SK-N-SH treated with all-trans-retinoic acid at 6 μM for 48 hours (cell line): ENCODE data around the gene HBB.

Experiments
- ATAC-seq: fragments of 200-7000 bp; cut with Tn5 transposase; 3 replicates; pipeline ENCODE4 v1.9.1; 2020; ENCODE audit warnings: mild to moderate bottlenecking, moderate library complexity
- ARNTL ChIP-seq: fragments of 450-650 bp; formaldehyde crosslinking; IDR thresholded peaks from 2 replicates; pipeline ENCODE4 v1.5.0; 2020; ENCODE audit warnings: low read depth, mild to moderate bottlenecking, moderate library complexity, borderline replicate concordance
- BACH2 ChIP-seq: fragments of 250-450 bp; sonication (Bioruptor Pico); IDR thresholded peaks from 2 replicates; pipeline ENCODE4 v1.9.0; 2021; ENCODE audit warnings: mild to moderate bottlenecking, borderline replicate concordance
- CREB5 ChIP-seq: fragments of 250-450 bp; sonication (Bioruptor Pico); IDR thresholded peaks from 2 replicates; pipeline ENCODE4 v1.5.1; 2020; ENCODE audit warnings: low read depth, mild to moderate bottlenecking, moderate library complexity
- CSDC2 ChIP-seq: fragments of 250-450 bp; sonication (Bioruptor Pico); IDR thresholded peaks from 2 replicates; pipeline ENCODE4 v1.5.0; 2020; ENCODE audit warnings: mild to moderate bottlenecking, moderate library complexity
- CSRNP3 ChIP-seq: fragments of 250-450 bp; sonication (Bioruptor Pico); IDR thresholded peaks from 2 replicates; pipeline ENCODE4 v1.5.1; 2021; ENCODE audit warnings: mild to moderate bottlenecking, moderate library complexity
- ESRRG ChIP-seq: fragments of 250-450 bp; sonication (Bioruptor Pico); IDR thresholded peaks from 2 replicates; pipeline ENCODE4 v1.6.1; 2021; ENCODE audit warnings: mild to moderate bottlenecking
- GLIS3 ChIP-seq: fragments of 250-450 bp; sonication (Bioruptor Pico); IDR thresholded peaks from 2 replicates; pipeline ENCODE4 v1.5.0; 2020; ENCODE audit warnings: mild to moderate bottlenecking, moderate library complexity
- ISL1 ChIP-seq: fragments of 250-450 bp; sonication (Bioruptor Pico); IDR thresholded peaks from 2 replicates; pipeline ENCODE4 v2.1.2; 2022; ENCODE audit warnings: mild to moderate bottlenecking, moderate library complexity
- OSR1 ChIP-seq: fragments of 250-450 bp; sonication (Bioruptor Pico); IDR thresholded peaks from 2 replicates; pipeline ENCODE4 v1.8.0; 2022; ENCODE audit warnings: moderate library complexity, mild to moderate bottlenecking, inconsistent platforms
- POU6F1 ChIP-seq: fragments of 250-450 bp; sonication (Bioruptor Pico); IDR thresholded peaks from 2 replicates; pipeline ENCODE4 v1.8.0; 2021; ENCODE audit warnings: low read depth, mild to moderate bottlenecking, moderate library complexity, borderline replicate concordance
- RARB ChIP-seq: fragments of 250-450 bp; sonication (Bioruptor Pico); IDR thresholded peaks from 2 replicates; pipeline ENCODE4 v1.8.0; 2021; ENCODE audit warnings: mild to moderate bottlenecking, moderate library complexity
- SNAI2 ChIP-seq: fragments of 250-450 bp; sonication (Bioruptor Pico); IDR thresholded peaks from 2 replicates; pipeline ENCODE4 v1.5.0; 2020; ENCODE audit warnings: mild to moderate bottlenecking, moderate library complexity
- TCF4 ChIP-seq: fragments of 250-450 bp; sonication (Bioruptor Pico); IDR thresholded peaks from 2 replicates; pipeline ENCODE4 v1.8.0; 2021; ENCODE audit warnings: mild to moderate bottlenecking, moderate library complexity, borderline replicate concordance
- TOX ChIP-seq: fragments of 250-450 bp; sonication (Bioruptor Pico); IDR thresholded peaks from 2 replicates; pipeline ENCODE4 v1.8.0; 2021; ENCODE audit warnings: mild to moderate bottlenecking, moderate library complexity, borderline replicate concordance
- TSHZ2 ChIP-seq: fragments of 250-450 bp; sonication (Bioruptor Pico); IDR thresholded peaks from 2 replicates; pipeline ENCODE4 v1.5.0; 2020; ENCODE audit warnings: mild to moderate bottlenecking, moderate library complexity
- ZC3H10 ChIP-seq: fragments of 250-450 bp; sonication (Bioruptor Pico); IDR thresholded peaks from 2 replicates; pipeline ENCODE4 v1.5.1; 2021; ENCODE audit warnings: mild to moderate bottlenecking, moderate library complexity
- ZFP3 ChIP-seq: fragments of 250-450 bp; sonication (Bioruptor Pico); IDR thresholded peaks from 2 replicates; pipeline ENCODE4 v1.5.0; 2020; ENCODE audit warnings: mild to moderate bottlenecking, moderate library complexity
- ZFP30 ChIP-seq: fragments of 450-650 bp; formaldehyde crosslinking; IDR thresholded peaks from 2 replicates; pipeline ENCODE4 v1.5.0; 2022; ENCODE audit warnings: mild to moderate bottlenecking, moderate library complexity
- ZNF8 ChIP-seq: fragments of 450-650 bp; formaldehyde crosslinking; IDR thresholded peaks from 2 replicates; pipeline ENCODE4 v1.5.0; 2020; ENCODE audit warnings: mild to moderate bottlenecking, moderate library complexity

HBB gene

GRCh38 chr11:5232821-5233220 is 6.0 kb upstream of the HBB start:
- TF ChIP-seq BACH2 (no peak), RARB (CRISPR knock-in tag) (no peak), CSRNP3 (no peak), TCF4 (CRISPR knock-in tag) (no peak), ZNF8 (CRISPR knock-in tag) (no peak), ZC3H10 (no peak), ZFP30 (CRISPR knock-in tag) (no peak), CSDC2 (CRISPR knock-in tag) (no peak), GLIS3 (CRISPR knock-in tag) (no peak), ISL1 (CRISPR knock-in tag) (no peak), TSHZ2 (CRISPR knock-in tag) (no peak), SNAI2 (CRISPR knock-in tag) (no peak), ZFP3 (no peak), ESRRG (no peak), OSR1 (CRISPR knock-in tag) (no peak), CREB5 (CRISPR knock-in tag) (no peak), POU6F1 (CRISPR knock-in tag) (no peak)
- TF ChIP-seq, all 23 proteins: peak for 0

GRCh38 chr11:5232176-5232575 is 5.3 kb upstream of the HBB start:
- TF ChIP-seq TOX (CRISPR knock-in tag) (no peak), CREB5 (CRISPR knock-in tag) (no peak), OSR1 (CRISPR knock-in tag) (no peak), TSHZ2 (CRISPR knock-in tag) (no peak), CSRNP3 (no peak), GLIS3 (CRISPR knock-in tag) (no peak), ARNTL (no peak)
- ATAC-seq, result no peak

More at GRCh38 chr11:5232821-5233220, 6.0 kb upstream of the HBB start:
- no peak for ATAC-seq
